Neural progenitor cell (in vitro differentiated cells): ENCODE data around the gene SAT1.

Experiments used
- CTCF ChIP-seq: fragments of 200-600 bp; sonication (generic); IDR thresholded peaks from 2 replicates; pipeline ENCODE4 v1.5.1; 2017; ENCODE audit warnings: antibody characterized with exemption, mild to moderate bottlenecking
- EZH2 ChIP-seq: fragments of 200-600 bp; sonication (generic); IDR thresholded peaks from 2 replicates; pipeline ENCODE4 v1.6.1; 2017; ENCODE audit warnings: antibody characterized with exemption, mild to moderate bottlenecking, moderate library complexity
- EZH2phosphoT487 ChIP-seq: fragments of 200-600 bp; sonication (generic); IDR thresholded peaks from 2 replicates; pipeline ENCODE4 v1.6.1; 2017; ENCODE audit warnings: antibody characterized with exemption

GRCh38 chrX:23742174-23742696 is 40.7 kb upstream of the SAT1 start:
- TF ChIP-seq CTCF (no peak), EZH2 (no peak), EZH2phosphoT487 (no peak)
